Activated CD8-positive, alpha-beta memory T cell treated with anti-CD3 and anti-CD28 coated beads for 48 hours (primary cell): ENCODE data around the gene CCDC182.
A peak's percentile ranks its signal among the peaks of the same experiment; 100 is the strongest.

ENCODE experiments used
- DNase-seq, 3 experiments: peaks; one replicate each; pipeline ENCODE4 v3.0.0-alpha.2; 2020; ENCODE audit warnings: low read depth in 2 of 3, low spot score in 2 of 3

The CCDC182 gene

DNA sequence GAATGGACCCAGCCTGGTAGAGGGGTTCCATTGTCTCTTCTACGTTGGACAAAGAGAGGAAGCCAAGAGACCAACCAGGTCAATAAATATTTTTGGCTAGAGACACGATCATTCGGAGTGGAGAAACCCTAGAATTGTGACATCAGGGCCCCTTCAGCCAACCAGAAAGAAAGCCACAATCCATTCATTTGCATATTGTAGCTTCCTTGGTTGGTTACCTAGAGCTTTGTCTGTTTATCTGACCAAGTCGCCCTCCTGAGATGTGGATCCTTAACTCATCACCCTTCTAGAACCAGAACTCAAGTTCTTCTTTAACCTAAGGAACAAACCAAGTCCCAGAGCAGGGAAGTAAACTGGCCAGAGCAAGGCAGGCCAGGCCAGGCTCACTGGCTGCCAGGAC lies at the start of gene CCDC182:
Gene CCDC182 (minus strand): TSS at position 58 of the 400 bp plus-strand sequence. CDS start 27 bp downstream, at position 31.
- no peak for DNase-seq

DNA sequence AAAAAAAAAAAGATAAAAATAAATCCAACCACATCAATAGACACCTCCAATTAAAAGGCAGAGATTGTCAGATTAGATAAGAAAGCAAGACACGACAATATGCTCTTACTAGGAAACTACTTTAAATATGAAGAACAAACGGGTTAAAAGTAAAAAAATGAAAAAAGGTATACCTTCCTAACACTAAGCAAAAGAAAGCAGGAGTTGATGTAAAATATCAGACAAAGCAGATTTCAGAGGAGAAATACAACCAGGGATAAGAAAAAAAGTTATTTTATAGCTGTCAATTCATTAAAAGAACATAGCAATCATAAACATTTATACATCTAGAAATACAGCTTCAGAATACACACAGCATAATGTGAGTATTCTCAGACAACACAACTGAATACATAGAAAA lies 49.7 kb upstream of the CCDC182 start:
- DNase-seq: no peak

DNA sequence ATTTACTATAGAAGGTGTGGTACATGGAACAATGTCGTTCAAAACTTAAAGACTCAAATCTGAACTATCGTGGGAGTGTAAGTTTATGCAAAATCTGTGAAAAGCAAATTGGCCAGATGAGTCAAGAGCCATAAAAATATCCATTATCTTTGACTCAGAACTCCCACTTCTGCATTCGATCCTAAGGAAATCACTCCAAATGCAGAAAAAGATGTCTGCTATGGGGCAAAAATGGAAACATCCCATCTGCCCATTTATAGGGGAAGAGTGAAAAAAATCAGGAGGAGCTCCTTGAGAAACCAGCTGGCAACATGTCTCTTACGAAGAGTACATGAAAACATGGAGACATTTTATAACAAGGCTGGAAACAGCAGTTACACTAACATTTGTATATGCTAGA lies 43.6 kb upstream of the CCDC182 start:
- DNase-seq: no peak

DNA sequence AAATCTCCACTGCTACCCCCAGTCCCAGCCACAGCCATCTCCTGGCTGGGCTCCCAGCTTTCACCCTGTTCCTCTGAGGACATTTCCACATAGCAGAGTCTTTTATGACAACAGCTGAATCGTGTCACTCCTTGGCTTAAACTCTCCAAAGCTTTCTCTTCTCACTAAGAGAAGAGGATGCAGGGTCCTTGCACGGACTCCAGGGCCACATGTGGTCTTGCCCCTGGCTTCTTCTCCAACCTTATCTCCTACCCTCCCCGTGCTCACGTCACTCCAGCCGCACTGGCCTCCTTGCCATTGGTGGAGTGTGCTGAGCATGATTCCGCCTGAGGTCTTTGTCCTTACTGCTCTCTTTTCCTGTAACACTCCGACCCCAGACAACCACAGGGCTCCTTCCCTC lies 39.9 kb upstream of the CCDC182 start:
- DNase-seq: no peak

DNA sequence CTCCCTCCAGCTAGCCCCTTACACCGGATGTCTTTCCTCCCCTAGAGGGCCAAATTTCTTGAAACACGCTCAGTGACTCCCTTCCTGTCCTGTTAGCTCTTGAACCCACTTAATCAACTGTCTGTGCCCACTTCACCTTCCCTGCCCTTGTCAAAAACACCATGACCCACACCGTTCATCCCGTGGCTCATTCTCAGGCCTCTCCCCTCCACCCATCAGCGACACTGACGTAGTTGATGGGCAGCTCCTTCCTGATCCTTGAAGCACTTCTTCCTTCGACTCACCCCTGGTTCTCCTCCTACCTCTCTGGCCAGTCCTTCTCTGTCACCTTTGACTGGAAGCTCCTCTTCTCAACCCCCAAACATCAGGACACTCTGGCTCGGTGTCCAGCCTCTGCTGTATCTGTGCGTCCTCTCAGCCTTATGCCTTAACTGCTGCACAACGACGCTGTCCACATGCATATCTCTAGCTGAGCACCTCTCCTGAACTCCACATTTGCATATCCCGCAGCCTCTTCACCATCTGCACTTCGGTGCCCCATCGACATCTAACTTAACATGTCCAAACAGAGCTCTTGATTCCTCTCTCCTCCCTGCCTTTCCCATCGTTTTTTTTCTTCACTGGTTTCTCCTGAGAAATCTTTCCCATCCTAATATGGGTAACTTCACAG lies 39.3 kb upstream of the CCDC182 start:
- DNase-seq: no peak

DNA sequence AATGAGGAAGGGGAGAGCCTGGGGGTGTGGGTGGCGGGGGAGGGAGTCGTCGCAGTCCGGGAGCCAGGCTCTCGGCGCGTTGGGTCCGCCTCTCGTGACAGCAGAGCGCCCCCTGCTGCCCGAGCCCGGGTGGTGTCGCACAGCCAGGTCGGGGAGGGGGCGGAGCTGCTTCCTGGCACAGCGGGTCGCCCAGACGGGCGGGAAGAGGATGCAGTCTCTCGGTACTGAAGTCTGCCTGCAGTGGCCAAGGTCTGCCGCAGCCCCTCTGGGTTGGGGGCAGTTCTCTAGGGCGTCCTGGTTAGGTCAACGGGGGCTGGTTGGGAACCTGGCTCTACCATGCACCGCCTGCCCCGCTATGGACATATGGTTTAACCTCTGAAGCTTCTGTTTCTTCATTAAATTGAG lies 38.2 kb upstream of the CCDC182 start:
- peak; percentile 54 to 85 (median 75) for DNase-seq

DNA sequence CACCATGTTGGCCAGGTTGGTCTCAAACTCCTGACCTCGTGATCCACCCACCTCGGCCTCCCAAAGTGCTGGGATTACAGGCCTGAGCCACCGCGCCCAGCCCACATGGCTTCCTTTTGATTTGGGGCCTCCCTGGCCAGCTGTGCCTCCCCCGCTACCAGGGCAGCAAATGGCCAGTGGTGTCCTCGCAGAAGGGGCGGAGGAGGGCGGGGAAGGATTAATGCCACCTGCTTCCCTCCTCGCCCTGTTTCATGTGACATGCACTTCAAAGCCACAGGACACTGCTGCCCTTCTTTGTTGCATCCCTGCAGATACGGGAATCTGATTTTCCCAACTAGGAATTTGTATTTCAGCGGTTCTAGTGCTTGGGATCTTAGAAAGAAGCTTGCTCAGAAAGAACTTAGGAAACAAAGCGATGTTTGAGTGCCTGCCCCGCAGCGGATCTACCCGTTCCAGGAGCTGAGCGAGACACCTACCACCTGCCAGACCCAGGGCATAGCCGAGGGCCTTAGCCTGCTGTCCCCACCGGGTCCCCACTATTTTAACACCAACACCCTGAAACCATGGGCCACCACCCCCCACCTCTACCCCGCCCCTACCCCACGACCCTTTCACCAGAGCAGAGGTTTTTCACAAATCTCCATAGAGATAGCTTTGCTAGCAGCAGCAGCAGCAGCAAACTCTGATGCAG lies 37.7 kb upstream of the CCDC182 start:
- no peak for DNase-seq

DNA sequence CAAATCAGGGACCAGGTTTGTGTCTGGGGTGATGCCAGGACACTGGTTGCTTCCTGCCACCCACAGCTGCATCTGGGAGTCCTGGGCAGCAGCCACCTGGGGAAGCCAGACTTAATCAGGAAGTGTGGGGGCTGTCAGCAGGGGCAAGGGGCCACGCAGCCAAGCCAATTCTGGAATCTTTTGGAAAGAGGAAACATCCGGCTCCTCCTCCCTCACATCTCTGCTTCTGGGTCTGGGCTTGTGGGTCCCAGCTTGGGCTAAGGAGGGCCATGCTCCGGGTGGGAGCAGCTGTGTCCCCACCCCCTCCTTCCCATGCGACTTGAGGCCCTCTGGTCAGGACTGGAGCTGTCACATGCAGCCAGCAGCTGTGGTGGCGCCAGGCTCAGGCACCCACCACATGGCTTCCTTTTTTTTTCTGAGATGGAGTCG lies 37.0 kb upstream of the CCDC182 start:
- DNase-seq: no peak

DNA sequence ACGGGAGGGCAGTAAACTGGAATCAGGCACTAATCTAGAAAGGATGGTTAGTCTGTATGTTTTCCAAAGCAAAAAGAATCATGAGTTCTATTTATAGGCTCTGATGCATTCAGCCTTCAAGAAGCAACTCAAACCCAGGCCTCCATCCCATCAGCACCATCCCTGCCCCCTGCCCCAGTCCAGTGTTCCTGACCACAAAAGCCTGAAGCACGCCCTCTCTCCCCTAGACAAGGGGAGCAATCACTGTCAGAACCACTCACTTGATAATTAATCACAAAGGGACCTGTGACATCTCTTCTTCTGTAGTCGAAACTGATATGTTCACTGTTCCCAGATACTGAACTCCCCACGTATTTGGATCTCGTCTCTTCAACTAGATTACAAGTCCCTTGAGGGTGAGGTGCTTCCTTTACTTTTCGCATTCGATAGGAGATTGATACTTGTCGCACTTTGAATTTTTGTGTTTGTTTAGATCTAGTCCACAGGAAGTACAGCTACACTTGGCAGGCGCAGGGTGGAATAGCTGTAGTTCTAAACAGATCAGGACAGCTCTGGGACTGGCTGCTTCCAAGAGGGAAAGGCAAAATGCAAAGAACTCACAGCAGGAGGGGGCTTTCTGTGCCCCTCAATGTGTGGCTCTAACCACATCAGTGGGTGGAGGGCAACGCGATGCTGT lies 36.4 kb upstream of the CCDC182 start:
- no peak for DNase-seq

DNA sequence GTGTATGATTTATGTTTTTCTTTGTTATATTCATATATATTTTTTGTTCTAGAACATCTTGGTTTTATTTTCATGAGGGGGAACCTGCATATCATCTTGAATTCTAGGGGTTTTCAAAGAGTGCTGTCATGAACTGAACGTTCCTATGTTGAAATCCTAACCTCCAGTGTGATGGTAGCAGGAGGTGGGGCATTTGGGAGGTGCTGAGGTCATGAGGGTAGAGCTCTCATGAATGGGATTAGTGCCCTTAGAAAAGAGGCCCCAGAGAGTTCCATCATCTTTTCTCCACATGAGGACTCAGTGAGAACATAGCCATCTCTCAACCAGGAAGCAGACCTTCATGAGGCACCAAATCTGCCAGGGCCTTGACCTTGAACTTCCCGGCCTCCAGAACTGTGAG lies 34.6 kb upstream of the CCDC182 start:
- DNase-seq: no peak

DNA sequence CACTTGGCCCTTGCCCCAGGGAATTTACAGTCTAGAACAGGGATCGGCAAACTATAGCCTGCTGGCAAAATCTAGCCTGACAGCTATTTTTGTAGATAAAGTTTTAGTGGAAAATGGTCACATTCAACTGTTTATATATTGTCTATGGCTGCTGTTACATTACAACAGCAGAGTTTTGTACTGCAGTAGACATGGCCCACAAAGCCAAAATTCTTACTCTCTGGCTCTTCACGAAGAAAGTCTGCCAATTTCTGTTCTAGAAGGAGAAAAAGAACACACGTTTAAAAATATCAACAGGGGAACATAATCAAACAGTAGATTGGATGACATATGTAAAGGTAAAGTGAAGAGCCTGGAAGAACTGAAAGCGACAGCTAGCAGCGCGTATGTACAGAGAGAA lies 33.2 kb upstream of the CCDC182 start:
- DNase-seq: no peak

DNA sequence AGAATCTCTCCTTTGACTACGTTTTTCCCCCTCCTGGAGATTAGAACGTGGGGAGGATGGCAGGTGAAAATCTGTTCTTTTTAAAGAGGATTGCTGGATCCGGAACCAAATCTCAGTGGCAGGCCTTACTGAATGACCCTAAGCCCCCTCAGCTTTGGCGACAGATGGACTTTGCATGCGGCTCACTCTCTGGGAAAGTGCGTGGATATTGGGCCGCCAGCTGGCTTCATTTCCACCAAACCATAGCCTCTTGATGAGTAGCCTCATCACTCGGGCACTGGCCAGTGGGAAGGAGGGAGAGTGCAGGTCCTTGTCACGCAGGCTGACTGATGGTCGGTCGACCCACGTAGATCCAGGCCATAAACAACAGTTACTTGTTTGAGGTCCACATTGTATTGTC lies 31.3 kb upstream of the CCDC182 start:
- DNase-seq: no peak

DNA sequence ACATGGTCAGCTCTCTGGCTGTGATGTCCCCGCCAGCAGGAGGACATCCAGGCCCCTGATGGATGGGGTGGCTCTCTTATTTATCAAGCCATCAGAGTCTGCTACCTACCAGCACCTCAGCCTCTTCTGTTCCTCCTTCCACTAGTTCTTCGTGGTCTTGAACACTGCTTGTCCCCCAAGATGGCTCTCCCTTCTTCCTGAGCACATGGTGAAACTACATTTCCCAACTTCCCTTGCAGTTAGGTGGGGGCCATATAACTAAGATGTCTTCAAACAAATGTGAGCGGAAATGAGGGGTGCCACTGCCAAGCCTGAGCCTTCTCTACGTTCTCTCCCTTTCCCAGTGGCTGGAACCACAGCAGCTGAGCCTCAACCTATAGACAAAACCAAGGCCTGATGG lies 29.8 kb upstream of the CCDC182 start:
- no peak for DNase-seq

DNA sequence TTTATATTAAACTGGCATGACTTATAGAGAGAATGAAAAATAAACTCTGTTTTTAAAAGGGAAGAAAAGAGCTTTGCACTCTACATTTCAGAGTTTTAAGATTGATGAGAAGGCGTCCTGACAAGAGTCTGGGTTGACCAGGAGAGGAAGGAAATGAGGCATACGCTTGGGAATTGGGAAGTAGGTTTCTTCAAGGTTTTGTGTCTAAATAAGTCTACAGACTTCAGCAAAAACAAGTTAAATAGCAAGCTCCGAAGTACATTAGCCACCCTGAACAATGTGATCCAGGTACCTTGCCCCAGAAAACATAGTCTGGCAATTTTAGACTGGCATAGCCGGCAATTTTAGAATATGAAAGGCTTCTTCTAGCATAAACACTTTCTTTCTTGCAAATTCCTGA lies 28.5 kb upstream of the CCDC182 start:
- no peak for DNase-seq

DNA sequence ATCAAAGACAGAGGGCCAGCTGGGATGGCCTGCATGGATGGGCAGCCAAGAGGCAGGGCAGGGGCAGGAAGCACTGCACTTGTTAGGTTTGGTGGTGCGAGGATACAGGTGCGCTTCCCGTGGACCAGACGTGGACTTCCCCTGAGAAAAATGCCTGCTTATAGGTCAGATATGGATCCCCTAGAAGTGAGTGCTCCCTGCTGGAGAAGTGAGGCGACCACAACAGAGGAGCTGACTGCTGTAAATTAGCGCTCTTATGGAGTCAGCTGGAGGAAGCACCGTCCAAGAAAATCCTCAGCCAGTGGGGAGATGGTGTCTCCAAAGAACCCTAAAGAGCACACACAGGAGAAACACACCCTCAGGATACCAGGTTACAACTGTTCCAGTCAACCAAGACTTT lies 27.7 kb upstream of the CCDC182 start:
- DNase-seq: no peak

DNA sequence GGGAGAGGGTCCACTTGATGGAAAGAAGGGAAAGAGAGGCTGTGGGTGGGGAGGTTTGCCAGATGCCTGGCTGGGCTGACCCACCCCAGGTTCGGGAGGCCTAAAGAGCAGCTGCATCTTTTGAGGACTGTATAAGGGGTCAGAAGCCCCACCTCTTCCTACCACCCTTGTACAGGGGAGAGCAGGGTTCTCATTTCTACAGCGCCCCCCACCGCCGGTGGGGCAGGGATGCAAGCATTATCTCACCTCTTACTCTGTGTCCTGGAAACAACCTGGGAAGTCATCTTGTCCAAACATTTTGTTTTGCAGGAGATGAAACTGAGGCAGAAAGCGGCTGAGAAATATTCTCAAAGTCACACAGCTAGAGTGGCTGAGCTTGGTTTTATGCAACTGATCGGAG lies 22.5 kb upstream of the CCDC182 start:
- DNase-seq: no peak

DNA sequence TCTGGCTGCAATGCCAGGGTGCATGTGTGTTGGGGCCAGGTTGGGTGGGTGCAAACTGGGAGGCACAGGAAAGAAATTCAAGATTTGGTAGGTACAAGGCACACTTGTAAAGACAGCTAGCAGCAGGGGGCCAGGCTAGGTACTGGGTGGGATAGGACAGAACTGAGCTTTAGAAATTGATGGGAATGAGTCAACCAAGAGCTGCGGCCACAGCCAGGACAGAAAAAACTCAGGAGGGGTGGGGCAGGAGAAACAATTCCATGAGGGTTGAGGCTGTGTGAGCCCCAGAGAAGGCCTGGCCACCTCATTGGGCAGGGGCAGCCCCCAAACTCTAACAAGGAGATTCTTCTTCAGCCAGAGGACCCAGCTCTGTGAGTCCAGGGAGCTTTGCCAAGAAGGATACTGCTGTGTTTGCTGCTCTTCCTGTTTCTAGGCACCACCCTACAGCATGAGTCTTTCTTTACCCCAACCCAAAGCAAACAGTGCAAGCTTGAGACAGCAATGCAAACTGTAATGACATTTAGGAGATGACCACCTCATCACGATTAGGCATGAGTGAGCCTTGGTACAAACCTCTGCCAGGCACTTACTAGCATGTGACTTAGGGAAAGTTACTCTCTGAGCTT lies 21.3 kb upstream of the CCDC182 start:
- DNase-seq: no peak

DNA sequence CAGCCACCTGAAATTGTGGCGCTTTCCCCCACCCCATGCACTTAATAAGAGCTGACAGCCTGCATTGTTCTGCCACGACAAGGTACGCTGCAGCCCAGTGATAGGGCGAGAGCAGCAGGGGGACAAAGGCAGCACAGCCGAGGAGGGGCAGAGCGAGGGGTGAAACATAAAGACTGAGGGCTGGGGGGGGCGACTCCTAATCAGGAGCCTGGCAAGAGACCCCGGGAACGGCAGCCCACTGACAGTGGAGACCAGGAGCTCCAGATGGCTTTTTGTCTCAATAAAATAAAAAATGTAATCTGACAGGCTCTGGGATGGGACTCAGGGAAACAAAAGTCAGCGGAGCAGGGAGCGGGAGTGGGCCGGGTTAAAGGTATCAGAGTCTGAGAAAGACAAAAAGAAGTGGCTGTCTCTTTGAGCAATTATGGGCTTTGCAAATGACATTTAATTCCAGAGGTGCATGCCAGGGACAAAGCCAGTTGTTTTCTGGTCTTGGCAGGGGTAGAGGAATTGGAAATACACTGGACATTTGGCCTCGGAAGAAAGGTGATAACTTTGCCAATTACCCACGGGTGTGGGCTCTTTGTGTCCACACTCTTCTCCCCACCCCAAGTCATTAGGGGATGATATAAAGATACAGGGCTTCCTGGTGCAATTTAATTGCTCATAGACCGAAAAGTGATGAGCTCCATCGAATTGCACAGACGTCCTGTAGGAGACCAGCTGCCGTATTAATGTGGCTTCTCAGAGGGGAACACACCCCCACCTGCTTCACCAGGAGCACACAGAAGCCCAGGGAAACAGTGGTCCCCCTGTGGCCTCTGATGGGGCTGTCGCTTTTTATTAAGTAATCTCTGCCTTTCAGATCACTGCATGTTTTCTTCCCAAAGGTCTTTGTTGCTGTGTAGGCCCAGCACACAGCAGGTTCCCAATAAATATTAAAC lies 17.6 kb upstream of the CCDC182 start:
- DNase-seq: no peak

DNA sequence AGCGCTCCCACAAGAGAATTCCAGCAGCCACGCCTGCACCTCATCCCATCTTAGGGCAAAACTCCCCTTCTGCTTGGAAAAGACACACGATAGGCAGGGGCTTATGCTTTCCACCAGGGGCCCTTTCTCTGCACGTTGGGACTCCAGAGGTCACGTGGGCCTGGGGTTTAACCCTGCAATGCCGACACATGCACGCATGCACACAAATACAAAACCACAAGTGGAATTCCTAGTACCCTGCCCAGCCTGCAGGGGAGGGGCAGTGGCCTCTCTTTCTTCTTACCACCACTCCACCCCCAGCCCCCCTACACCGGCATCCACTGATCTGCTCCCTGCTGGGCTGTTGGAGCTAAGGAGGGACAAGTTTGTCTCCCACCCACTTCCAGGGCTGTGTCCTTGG lies 16.8 kb upstream of the CCDC182 start:
- no peak for DNase-seq

DNA sequence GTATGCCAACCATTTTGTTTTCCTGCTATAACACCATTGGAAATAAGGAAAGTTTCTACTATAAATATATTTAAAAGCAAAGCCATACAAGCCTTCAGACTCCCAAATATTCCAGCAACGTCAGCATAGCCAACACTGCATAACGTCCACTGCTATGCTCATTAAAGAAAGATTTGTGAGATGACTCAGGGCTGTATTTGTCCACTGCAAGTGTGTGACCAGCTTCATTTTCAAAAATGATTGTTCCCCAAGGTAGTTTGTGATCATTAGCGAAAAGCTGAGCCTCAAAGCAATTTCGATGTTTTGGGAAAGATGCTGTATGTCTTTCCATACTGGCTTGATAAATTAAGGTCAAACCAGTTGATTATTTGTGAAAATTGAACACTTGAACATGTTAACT lies 14.9 kb upstream of the CCDC182 start:
- no peak for DNase-seq

DNA sequence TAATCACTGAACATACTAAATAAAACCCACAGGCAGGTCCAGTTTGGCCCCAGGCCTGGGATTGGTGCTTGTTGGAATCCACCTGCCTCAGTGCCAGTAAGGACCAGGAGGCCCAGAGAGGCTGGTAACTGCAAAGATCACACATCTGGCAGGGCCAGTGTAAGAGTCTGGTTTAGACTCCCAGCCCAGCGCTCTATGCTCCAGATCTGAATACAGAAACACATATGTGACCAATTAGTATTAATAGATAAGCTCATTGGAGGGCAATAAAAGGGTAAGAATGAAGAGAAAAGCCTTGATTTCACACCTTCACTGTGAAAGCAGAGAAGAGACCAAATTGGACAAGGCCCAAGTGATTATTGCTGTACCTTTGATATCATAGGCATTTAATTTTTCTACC lies 13.6 kb upstream of the CCDC182 start:
- DNase-seq: no peak
